ACHN (cell line): ENCODE data around the gene GPR171.
A peak's percentile ranks its signal among the peaks of the same experiment; 100 is the strongest.
"Not testable (repeated sequence)": the region's sequence is repeated elsewhere in the genome, so short reads cannot be mapped to it uniquely, and the experiment has no call there.

Experiments used
- DNase-seq: peaks from one replicate; pipeline ENCODE4 v3.0.0-alpha.2; 2015
- in situ Hi-C: cut with HindIII; loops from 2 replicates; pipeline ENCODE4 v1.10.0; 2017; ENCODE audit warnings: low sequenced_read_pairs, low pct_ligation_motif_present, low pct_unique_long_range_greater_than_20kb

The GPR171 gene, protein sequence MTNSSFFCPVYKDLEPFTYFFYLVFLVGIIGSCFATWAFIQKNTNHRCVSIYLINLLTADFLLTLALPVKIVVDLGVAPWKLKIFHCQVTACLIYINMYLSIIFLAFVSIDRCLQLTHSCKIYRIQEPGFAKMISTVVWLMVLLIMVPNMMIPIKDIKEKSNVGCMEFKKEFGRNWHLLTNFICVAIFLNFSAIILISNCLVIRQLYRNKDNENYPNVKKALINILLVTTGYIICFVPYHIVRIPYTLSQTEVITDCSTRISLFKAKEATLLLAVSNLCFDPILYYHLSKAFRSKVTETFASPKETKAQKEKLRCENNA

DNA sequence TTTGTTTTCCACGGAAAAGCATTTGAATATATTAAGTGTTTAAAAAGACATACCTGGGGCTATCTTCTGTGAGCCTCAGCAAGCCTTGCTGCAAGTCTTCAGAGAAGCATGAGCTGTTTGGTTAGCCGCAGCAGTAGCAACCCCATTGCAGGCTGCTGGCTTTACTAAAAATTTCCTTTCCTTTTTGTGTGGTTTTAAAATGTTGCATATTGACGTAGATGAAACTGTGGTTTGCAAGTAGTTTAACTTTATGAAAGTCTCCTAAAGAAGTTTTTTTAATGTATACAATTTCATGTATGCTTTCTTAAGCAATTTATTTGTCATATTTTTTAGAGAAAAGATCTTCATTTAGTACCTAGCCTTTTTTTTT, at the start of gene GPR171:
GPR171 (minus strand) TSS at position 166 of the 370 bp plus-strand sequence. CDS start 3,830 bp downstream, outside the sequence.
- in situ Hi-C loops: no loop called here

DNA sequence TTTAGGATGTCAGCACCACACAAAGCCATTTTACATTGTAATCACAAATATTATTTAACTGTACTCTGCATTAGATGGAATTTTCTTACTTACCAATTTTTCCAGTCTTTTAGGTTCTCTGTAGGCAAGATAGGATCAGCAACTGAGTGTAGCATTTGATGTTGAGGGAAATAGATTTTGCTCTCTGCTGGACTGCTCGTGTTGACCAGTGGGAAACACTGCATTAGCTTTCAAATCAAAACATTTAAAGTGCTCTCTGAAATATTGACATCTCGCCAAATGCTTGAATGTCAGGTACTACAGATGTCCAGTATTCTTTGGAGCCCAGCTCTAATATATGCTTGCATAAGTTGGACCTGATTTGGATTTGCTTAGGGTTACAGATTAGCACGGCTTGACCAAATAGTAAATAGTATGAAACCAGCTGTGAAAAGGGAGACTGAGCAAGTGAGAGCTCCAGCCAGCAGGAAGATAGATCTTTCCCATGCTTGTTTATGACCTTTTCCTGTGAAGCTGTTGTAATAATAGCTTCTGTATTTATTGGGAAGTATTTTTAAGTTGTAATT, 45.8 kb upstream of the GPR171 start:
- in situ Hi-C loops: no loop called here
- no peak for DNase-seq

More for the DNA sequence above, at the start of gene GPR171:
- no peak for DNase-seq

DNA sequence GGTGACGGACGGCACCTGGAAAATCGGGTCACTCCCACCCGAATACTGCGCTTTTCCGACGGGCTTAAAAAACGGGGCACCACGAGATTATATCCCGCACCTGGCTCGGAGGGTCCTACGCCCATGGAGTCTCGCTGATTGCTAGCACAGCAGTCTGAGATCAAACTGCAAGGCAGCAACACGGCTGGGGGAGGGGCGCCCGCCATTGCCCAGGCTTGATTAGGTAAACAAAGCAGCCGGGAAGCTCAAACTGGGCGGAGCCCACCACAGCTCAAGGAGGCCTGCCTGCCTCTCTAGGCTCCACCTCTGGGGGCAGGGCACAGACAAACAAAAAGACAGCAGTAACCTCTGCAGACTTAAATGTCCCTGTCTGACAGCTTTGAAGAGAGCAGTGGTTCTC, 39.0 kb upstream of the GPR171 start:
- in situ Hi-C loops, DNase-seq: not testable (repeated sequence)

GRCh38 chr3:151236736-151237135, 33.7 kb upstream of the GPR171 start:
- no peak for DNase-seq
- in situ Hi-C loops: no loop called here

DNA sequence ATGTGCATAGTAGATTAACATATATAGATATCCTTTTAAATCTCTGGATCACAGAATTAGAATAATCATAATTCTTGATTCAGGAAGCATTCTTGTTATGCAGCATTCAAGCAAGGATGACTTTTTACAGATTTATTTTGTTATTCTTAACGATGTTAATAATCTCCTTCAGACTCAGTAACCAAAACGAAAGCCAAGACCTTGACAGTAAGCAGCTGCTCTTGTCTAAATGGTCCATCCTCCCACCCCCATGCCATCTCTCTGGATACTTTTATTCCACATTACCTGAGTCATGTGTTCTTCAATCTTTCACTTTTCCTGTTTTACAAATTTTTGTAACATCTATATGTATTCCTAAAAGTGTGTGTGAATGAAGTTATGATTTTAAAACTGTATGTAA, 33.3 kb upstream of the GPR171 start:
- no peak for DNase-seq
- in situ Hi-C loops: no loop called here

- in situ Hi-C loops: no loop called here
- DNase-seq: no peak
Measured at GRCh38 chr3:151234825-151235224, 31.8 kb upstream of the GPR171 start.

DNA sequence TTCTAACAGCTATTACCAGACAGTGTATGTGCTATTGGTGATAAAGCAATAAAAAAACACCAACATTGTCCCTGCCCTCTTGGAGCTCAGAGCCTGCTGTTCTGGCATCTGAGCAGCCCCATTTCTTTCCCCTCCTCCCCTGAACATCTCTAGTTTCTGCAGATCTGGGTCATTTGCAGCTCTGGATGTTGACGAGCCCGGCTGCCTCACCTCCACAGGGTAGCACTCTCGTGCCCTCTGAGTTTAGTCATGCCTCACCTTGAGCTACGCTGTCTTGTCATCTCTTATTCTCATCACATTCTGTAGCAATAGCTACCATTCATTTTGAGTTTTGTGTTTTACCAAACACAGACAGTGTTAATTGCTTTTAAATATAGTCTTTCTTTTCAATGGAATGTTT, 30.0 kb upstream of the GPR171 start:
- DNase-seq: no peak
- in situ Hi-C loops: no loop called here

- in situ Hi-C loops, DNase-seq: not testable (repeated sequence)
Measured at GRCh38 chr3:151232403-151232802, 29.4 kb upstream of the GPR171 start.

DNA sequence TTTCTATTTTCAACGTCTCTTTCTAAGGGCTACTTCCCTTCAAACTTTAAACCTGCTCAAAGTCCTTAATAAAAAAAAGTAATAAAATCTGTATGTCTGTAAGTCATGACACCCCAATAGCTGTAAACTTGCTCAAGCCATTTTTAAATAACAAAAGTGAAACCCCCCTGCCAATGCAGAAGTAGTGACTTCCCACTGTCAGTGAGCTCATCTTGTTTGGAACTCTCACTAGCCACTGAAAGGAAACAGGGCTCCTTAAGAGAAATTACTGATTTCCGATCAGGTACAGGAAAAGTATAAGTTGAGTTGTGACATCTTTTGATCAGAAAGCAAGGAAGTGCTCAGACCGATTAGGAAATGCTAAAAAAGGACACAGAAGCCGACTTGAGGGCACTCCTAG, 27.6 kb upstream of the GPR171 start:
- DNase-seq: no peak
- in situ Hi-C loops: no loop called here

GRCh38 chr3:151228666-151229040, 25.6 kb upstream of the GPR171 start:
- peak; percentile 18 for DNase-seq
- in situ Hi-C loops: no loop called here

DNA sequence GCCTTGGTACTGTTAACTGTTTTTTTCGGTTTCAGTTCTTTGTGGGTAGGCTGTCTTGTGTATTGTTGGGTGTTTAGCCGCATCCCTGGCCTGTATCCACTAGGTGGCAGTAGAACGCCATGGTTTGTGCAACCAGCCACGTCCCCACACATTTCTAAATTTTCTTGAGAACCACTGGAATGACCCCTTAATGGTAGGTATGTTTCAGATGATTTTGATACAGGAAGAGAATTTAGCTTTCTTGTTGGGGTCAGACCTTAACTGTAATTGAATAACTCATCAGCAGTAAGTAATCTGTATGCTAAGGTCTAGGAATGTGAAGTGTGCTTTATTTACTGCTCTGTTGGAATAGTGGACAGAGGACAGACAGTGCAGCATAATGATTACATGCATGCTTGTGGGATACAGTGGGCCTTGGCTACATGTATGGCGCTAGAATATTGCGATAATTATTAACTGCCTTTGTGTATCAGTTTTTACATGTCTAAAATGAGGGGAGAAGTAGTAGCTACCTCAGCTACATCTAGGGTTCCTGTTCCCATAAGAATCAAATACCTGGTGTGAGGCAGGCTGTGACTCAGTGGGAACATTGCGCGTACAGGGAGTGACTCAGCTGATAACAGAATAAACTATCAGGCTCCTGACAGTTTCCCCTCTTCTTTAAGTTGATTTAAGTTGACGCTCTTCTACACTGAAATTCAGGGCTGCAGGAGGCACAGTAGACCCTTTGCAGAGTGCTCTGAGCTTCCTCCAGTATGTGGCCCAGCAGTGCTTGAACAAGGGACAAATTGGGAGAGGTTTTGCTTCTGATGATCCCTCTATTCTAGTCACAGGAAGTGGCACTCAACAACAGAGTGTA, 25.0 kb upstream of the GPR171 start:
- in situ Hi-C loops: no loop called here
- DNase-seq: peak; percentile 66

DNA sequence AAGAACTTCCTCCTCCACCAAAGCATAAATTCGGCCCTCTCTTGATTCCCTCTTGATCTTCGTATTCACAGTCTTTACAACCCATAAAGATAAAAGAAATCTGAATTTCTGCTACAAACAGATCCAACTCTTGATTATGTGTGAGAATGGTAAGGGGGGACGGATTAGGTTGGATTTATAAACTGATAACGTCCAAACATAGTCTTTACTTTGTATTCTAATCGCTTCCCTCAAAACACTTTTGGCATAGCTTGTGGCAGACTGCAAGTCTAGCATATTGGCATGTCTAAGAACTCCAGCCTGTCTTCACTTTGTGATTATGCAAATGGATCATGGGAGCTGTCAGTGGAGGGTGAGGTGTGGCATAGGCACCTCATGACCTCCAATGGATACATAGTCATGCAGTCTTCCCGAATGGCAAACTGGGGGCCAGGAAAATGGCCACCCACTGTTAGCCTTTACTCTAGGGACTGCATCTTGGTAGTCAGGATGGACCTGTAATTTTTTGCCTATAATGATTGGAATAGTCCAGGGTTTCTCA, 24.3 kb upstream of the GPR171 start:
- in situ Hi-C loops: no loop called here
- no peak for DNase-seq

- in situ Hi-C loops: no loop called here
- no peak for DNase-seq
Measured at GRCh38 chr3:151226825-151227224, 23.8 kb upstream of the GPR171 start.

DNA sequence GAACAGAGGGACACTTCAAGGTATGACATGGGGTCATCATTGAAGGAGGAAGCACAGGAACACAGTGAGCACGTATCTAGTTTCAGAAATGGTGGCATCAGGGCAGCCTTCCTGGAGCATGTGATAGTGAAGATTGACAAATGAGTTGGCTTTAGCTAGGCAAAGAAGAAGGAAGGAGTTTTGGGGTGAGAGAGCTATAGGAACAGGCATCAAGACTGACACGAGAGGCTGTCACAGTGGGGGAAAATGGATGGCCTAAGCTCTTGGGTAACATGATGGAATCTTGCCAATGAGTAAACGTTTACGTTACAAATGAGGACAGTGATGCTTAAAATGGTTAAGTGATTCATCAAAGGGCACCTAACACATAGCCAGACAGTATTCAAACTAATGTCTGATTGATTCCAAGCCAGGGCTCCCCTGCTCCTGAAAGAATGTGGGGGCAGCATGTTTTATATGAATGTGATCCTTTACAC, 23.1 kb upstream of the GPR171 start:
- no peak for DNase-seq
- in situ Hi-C loops: no loop called here

DNA sequence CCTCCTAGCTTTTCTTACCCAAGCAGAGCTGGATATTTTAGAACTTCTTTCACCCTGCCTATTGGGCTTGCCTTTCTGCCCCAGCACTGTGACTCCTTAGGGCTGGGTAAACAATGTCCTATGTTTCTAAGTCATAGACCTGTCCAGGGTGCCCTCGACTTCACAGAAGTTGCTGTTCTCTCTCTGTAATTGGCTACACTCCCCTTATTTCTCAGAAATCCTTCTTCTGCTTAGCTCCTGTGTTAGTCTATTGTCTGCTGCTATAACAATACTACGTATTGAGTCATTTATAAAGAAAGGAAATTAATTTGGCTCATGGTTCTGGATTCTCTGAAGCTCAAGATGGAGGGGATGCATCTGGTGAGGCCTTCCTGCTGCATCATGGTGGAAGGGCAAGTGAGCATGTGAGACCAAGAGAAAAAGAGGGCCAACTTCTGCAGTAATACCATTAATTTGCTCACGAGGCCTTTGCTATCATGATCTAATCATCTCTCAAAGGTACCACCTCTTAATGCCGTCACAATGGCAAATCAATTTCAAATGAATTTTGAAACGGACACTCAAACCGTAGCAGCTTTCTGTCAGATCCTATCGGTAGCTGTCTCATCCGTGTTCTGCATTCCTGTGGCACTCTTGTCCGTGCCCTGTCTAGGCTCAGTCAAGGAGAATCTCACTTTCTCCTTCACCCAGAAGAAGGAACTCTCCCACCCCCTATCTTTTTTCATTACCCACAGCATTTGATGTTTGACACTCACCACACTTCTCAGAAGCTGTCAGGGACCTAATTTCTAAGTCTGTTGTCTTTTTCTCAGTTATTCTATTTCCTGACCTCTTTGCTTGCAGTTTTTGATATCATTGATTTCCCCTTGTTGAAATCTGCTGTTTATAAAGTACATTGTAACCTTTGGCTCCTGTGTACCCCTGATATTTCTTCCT, 22.3 kb upstream of the GPR171 start:
- no peak for DNase-seq
- in situ Hi-C loops: no loop called here

GRCh38 chr3:151224268-151224866, 21.4 kb upstream of the GPR171 start:
- no peak for DNase-seq
- in situ Hi-C loops: no loop called here

DNA sequence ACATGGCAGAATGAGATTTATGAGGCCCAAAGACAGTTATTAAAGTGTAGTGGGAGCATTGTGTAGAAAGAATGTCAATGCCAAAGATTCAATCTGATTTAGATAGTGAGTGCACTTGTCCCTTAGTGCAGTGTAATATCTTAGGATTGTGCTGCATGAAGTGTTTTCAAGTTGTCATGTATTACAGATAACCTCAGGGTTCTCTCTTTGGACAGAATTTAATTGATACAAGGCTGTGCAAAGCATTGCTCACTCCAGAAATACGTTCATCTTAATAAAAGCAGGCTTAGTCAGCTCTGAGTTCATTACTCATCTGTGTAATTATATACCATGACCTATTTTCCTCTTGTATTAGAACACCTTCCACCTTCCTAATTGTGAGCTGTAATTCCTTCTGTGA, 16.0 kb upstream of the GPR171 start:
- in situ Hi-C loops: no loop called here
- no peak for DNase-seq

GRCh38 chr3:151218136-151218535, 15.1 kb upstream of the GPR171 start:
- in situ Hi-C loops: no loop called here
- DNase-seq: no peak
